PC-3 (cell line): Measurements from ENCODE around the gene IGFBP3.

Experiments
- CTCF ChIP-seq: fragments of 300-600 bp; sonication (generic); conservative IDR thresholded peaks from 2 replicates; pipeline ENCODE4 v1.5.1; 2017; ENCODE audit warnings: antibody characterized with exemption, low read depth, mild to moderate bottlenecking, low read length
- EZH2 ChIP-seq: fragments of 300-600 bp; sonication (generic); IDR thresholded peaks from one replicate; pipeline ENCODE4 v1.6.1; 2017; ENCODE audit warnings: antibody characterized with exemption, mild to moderate bottlenecking, low read length; ENCODE audit not compliant: unreplicated experiment

GRCh38 chr7:45919231-45919784, 1.8 kb downstream of the IGFBP3 start:
- TF ChIP-seq EZH2 (no peak), CTCF (no peak)
